RPMI7951 (cell line): ENCODE measurements around the gene ABCF1. TPM values are rescaled to one million over a fixed set of nuclear protein-coding genes. Genes with fewer than 3 reads are reported as not detected.

Experiments
- DNase-seq: peaks from one replicate; pipeline ENCODE4 v3.0.0-alpha.2; 2012; ENCODE audit warnings: low read depth
- total RNA-seq: library from RNA; depleted of rRNA; stranded (reverse); fragments of >200 nt; shearing (Covaris generic); gene quantifications from 2 replicates; pipeline ENCODE4 v1.2.3, GENCODE V29; 2014

ABCF1 gene
- total RNA-seq, 1 experiment from 2014 or later = 42.9 TPM

- DNase-seq = no peak
These were observed 13.6 kb upstream of the ABCF1 start for GRCh38 chr6:30557683-30557981.

GRCh38 chr6:30560930-30561329, 10.3 kb upstream of the ABCF1 start:
- no peak for DNase-seq

GRCh38 chr6:30562470-30563425, 8.5 kb upstream of the ABCF1 start:
- no peak for DNase-seq

GRCh38 chr6:30564114-30564513, 7.1 kb upstream of the ABCF1 start:
- no peak for DNase-seq

GRCh38 chr6:30565772-30566171, 5.5 kb upstream of the ABCF1 start:
- no peak for DNase-seq

GRCh38 chr6:30568245-30568644, 3.0 kb upstream of the ABCF1 start:
- DNase-seq = no peak

- no peak for DNase-seq
These were observed 979 bp upstream of the ABCF1 start for GRCh38 chr6:30570263-30570662.

- DNase-seq = no peak
These were observed 535 bp upstream of the ABCF1 start for GRCh38 chr6:30570740-30571074.

- no peak for DNase-seq
These were observed 480 bp downstream of the ABCF1 start for GRCh38 chr6:30571762-30572082.

GRCh38 chr6:30572148-30572547, 906 bp downstream of the ABCF1 start:
- DNase-seq = no peak

- DNase-seq = no peak
These were observed 1.9 kb downstream of the ABCF1 start for GRCh38 chr6:30573113-30573512.

- no peak for DNase-seq
These were observed 6.8 kb downstream of the ABCF1 start for GRCh38 chr6:30578051-30578450.

GRCh38 chr6:30583921-30584320, 12.7 kb downstream of the ABCF1 start:
- no peak for DNase-seq

GRCh38 chr6:30589754-30590358, 18.6 kb downstream of the ABCF1 start:
- no peak for DNase-seq

- no peak for DNase-seq
These were observed 19.3 kb downstream of the ABCF1 start for GRCh38 chr6:30590509-30590908.

- peak; percentile 57 for DNase-seq
These were observed 19.8 kb downstream of the ABCF1 start for GRCh38 chr6:30591008-30591407.

GRCh38 chr6:30592287-30592686, 21.0 kb downstream of the ABCF1 start:
- no peak for DNase-seq

GRCh38 chr6:30597315-30598144, 26.3 kb downstream of the ABCF1 start:
- DNase-seq = peak; percentile 77

GRCh38 chr6:30598912-30599624, 27.8 kb downstream of the ABCF1 start:
- DNase-seq = no peak

- DNase-seq = no peak
These were observed 28.5 kb downstream of the ABCF1 start for GRCh38 chr6:30599625-30600324.

- no peak for DNase-seq
These were observed 29.3 kb downstream of the ABCF1 start for GRCh38 chr6:30600451-30600961.
